ENCODE measurements around the gene INPP4A.

Gene INPP4A

GRCh38 chr2:98460573-98461497 is 16.2 kb downstream of the INPP4A start:
- peak; percentile 17 to 56 (median 37) for DNase-seq

- no peak for DNase-seq
Observed at GRCh38 chr2:98461498-98462049, 16.9 kb downstream of the INPP4A start.

- no peak for DNase-seq
Observed at GRCh38 chr2:98463081-98463481, 18.4 kb downstream of the INPP4A start.

DNA sequence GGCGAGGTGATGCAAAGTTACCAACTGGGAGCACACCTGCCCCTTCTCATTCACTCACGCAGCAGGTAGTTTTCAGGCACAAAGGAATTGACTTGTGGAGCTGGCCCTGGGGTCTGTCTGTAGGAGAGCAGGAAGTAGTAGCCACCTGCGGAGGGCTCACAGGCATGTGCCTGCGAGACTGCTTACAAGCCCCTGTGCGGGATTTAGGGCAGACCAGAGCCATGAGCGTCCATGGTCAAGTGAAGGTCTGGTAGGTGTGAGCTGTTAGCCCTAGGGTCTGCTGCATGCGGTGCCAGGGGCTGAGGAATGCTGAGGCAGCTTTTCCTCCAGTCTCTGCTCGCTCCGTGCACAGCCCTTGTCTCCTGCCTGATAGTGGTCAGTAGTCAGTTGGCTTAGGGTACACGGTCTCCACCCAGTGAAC is 18.9 kb downstream of the INPP4A start:
- DNase-seq, result no peak

GRCh38 chr2:98463988-98464771 is 19.5 kb downstream of the INPP4A start:
- peak in 5 of 6 experiments; percentile 14 to 59 (median 54) for DNase-seq

- peak in 3 of 6 experiments; percentile 25 to 53 (median 27) for DNase-seq
Observed at GRCh38 chr2:98464772-98465310, 20.2 kb downstream of the INPP4A start.

- DNase-seq, result peak; percentile 72 to 85 (median 80)
Observed at GRCh38 chr2:98465456-98466226, 21.0 kb downstream of the INPP4A start.

DNA sequence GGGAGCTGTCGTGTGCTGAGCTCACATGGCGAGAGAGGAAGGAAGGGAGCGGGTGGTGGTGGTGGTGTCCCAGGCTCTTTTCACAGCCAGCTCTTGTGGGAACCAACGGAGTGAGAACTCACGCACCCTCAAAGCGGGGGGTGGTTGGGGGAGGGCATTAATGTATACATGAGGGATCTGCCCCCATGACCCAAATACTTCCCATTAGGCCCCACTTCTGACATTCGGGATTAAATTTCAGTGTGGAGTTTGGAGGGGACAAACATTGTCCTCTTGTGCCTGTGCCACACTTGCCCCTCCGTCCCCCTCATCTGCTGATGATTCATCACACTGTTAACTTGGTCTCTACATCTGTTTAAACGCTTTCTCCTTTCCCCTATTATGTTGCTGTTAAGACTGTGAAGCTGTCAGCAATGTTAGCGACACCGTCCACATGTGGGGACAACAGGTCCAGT is 22.5 kb downstream of the INPP4A start:
- no peak for DNase-seq

GRCh38 chr2:98467652-98468051 is 23.0 kb downstream of the INPP4A start:
- no peak for DNase-seq

GRCh38 chr2:98468621-98469236 is 24.1 kb downstream of the INPP4A start:
- no peak for DNase-seq

DNA sequence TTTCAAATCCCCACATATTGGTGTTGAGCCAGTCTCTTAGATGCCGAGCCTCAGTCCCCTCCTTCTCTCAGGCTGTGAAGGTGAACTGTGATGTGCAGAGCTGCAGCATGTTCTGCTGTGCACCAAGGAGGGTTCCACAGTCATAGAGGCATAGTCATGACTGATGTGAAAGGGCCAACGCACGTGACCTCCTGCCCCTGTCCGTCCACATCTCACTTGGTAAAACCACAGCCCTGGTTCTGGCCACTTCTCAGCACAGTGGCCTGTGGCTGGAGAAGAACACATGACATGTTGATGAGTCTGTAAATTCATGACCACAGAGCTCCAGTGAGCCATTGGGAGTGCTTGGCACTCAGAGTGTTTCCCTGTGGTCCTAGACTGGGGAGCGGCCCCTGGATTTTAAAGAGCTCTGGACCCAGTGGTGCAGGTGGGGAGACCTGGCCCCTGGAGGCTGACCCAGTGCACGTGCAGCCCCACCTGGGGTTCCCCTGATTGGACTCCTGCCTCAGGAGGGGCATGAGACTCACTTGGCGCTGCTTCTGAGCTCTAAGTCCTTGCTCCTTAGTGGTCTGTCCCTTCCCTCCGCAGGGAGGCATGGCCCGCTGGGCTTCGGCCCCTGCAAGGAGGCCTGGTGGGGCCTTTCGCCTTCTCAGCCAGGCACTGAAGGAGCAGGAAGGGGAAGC is 25.3 kb downstream of the INPP4A start:
- no peak for DNase-seq

DNA sequence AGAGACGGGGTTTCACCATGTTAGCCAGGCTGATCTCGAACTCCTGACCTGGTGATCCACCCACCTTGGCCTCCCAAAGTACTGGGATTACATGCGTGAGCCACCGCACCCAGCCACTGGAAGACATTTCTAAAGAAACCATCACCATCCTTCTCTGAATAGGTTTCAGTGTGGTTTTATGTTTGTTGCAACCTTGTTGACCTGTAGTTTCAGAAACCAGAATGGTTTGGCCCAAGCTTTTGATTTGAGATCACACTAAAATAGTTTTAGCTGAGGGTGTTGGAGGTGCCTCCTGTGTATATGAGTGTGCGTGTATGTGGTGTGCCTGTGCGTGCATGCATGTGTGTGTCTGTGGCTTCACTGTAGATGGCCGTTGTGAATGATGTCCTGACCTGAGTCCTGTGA is 26.2 kb downstream of the INPP4A start:
- DNase-seq, result no peak

GRCh38 chr2:98471402-98472131 is 26.9 kb downstream of the INPP4A start:
- DNase-seq, result no peak

DNA sequence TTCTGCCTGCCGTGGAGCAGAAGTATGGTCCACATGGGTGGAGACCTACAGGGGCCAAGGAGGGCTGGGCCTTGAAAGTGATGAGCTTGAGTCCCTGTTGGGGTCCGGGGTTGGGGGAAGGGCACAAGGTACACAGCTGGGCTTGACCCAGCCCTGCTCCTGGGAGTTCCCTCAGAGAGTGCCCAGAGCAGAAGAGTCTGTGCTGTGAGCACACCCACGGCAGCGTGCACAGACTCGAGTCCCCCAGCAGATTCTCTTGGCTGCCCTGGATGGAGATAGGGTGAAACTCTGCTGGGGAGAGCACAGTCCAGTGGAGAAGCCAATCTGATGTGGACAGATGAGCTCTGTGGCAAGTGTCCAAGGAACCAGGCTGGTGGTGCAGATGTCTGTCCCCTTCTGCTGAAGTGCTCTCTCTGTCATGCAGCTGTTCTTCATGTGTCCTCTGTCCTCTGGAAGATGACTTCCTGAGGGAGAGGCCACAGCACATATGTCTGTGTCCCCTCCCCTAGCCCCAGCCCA is 27.5 kb downstream of the INPP4A start:
- no peak for DNase-seq

DNA sequence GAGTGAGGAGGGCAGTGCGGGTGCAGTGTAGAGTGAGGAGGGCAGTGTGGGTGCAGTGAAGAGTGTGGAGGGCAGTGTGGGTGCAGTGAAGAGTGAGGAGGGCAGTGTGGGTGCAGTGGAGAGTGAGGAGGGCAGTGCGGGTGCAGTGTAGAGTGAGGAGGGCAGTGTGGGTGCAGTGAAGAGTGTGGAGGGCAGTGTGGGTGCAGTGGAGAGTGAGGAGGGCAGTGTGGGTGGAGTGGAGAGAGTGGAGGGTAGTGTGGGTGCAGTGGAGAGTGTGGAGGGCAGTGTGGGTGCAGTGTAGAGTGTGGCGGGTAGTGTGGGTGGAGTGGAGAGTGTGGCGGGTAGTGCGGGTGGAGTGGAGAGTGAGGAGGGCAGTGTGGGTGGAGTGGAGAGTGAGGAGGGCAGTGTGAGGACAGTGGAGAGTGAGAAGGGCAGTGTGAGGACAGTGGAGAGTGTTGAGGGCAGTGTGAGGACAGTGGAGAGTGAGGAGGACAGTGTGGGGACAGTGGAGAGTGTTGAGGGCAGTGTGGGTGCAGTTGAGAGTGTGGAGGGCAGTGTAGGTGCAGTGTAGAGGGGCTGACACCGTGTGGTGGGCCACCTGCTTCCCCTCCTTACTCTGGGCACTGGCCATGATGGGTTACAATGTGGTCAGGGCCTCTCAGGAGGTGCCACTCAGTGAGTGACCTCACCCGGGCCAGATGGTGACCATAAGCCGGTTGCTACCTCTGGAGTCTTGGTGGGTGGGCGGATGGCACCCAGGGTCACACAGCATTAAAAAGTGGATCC is 28.5 kb downstream of the INPP4A start:
- DNase-seq, result no peak

GRCh38 chr2:98473995-98474780 is 29.5 kb downstream of the INPP4A start:
- DNase-seq, result peak in 2 of 6 experiments; percentile 10

DNA sequence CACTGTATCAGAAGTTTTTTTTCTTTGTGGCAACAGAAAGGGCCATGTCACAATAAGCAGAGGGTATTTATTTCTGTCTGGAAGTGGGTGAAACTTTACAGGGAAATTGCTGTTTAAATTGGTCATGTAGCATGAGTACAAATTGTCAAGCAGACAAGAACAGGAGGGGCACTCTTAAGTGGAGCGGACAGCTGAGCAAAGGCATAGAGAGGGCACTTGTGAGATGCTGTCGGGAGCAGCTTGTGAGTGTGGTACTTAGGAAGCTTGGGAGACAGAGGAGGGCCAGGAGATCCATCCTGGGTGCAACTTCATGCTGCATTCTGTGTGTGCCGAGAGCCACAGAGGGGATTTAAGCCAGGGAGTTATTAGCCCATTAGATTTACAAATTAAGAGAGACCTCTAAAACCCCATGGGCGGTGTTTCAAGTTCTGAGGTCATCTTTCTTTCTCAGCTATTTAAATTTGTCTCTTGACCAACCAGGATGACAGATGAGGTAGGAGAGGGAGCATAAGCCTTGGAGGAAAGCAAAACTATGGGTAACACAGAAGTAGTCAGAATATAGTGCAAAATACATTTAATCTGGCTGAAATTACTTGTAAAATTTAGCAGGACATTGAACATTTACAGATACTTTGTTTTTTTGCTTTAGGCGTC is 30.4 kb downstream of the INPP4A start:
- DNase-seq, result no peak
